H9 (cell line): ENCODE results near the gene C19orf33. TPM values are rescaled to one million over a fixed set of nuclear protein-coding genes. Genes with fewer than 3 reads are reported as not detected.

Experiments used
- DNase-seq: peaks from one replicate; pipeline ENCODE4 v3.0.0-alpha.2; 2017
- H2AFZ ChIP-seq: one replicate; pipeline ENCODE4 v1.6.1; 2013; ENCODE audit warnings: mild to moderate bottlenecking, low read length, control low read depth, moderate library complexity
- H2AK5ac ChIP-seq: 2 replicates; pipeline ENCODE4 v1.6.1; 2013; ENCODE audit warnings: low read length, control low read depth, mixed read lengths; ENCODE audit not compliant: insufficient read length
- H2BK120ac ChIP-seq: one replicate; pipeline ENCODE4 v1.6.1; 2013; ENCODE audit warnings: low read depth, mild to moderate bottlenecking, low read length, control low read depth, inconsistent platforms; ENCODE audit not compliant: poor library complexity, severe bottlenecking
- H2BK12ac ChIP-seq: 2 replicates; pipeline ENCODE4 v1.6.1; 2013; ENCODE audit warnings: low read length, control low read depth, mixed read lengths, low read depth; ENCODE audit not compliant: insufficient read length
- H2BK15ac ChIP-seq: 2 replicates; pipeline ENCODE4 v1.6.1; 2013; ENCODE audit warnings: low read depth, low read length, control low read depth
- H2BK20ac ChIP-seq: one replicate; pipeline ENCODE4 v1.6.1; 2013; ENCODE audit warnings: low read depth, mild to moderate bottlenecking, low read length, control low read depth, inconsistent platforms; ENCODE audit not compliant: poor library complexity, severe bottlenecking
- H2BK5ac ChIP-seq: 2 replicates; pipeline ENCODE4 v1.6.1; 2013; ENCODE audit warnings: low read length, control low read depth, mixed read lengths; ENCODE audit not compliant: insufficient read length
- H3K14ac ChIP-seq: 2 replicates; pipeline ENCODE4 v1.6.1; 2013; ENCODE audit warnings: low read length, control low read depth; ENCODE audit not compliant: insufficient read depth
- H3K18ac ChIP-seq: 2 replicates; pipeline ENCODE4 v1.6.1; 2013; ENCODE audit warnings: low read depth, mild to moderate bottlenecking, mixed read lengths, low read length, control low read depth; ENCODE audit not compliant: insufficient read length
- H3K23ac ChIP-seq: 2 replicates; pipeline ENCODE4 v1.6.1; 2013; ENCODE audit warnings: low read length, control low read depth, mixed read lengths, low read depth; ENCODE audit not compliant: insufficient read length
- H3K23me2 ChIP-seq: 2 replicates; pipeline ENCODE4 v1.6.1; 2013; ENCODE audit warnings: low read depth, mild to moderate bottlenecking, mixed read lengths, low read length, control low read depth; ENCODE audit not compliant: insufficient read length, poor library complexity, severe bottlenecking
- H3K27ac ChIP-seq: 2 replicates; pipeline ENCODE4 v1.5.1; 2013; ENCODE audit warnings: low read length, control low read depth, mixed read lengths, low read depth; ENCODE audit not compliant: insufficient read length
- H3K27me3 ChIP-seq: 2 replicates; pipeline ENCODE4 v1.6.1; 2013; ENCODE audit warnings: low read length, control low read depth, inconsistent platforms; ENCODE audit not compliant: insufficient read depth
- H3K4ac ChIP-seq: 2 replicates; pipeline ENCODE4 v1.6.1; 2013; ENCODE audit warnings: low read depth, mild to moderate bottlenecking, control low read depth, inconsistent platforms, low read length, moderate library complexity
- H3K4me1 ChIP-seq: 2 replicates; pipeline ENCODE4 v1.6.1; 2013; ENCODE audit warnings: low read length, control low read depth, inconsistent platforms; ENCODE audit not compliant: insufficient read depth
- H3K4me2 ChIP-seq: 2 replicates; pipeline ENCODE4 v1.6.1; 2013; ENCODE audit warnings: low read length, control low read depth, mixed read lengths; ENCODE audit not compliant: insufficient read length, insufficient read depth
- H3K56ac ChIP-seq: 2 replicates; pipeline ENCODE4 v1.6.1; 2013; ENCODE audit warnings: low read depth, mild to moderate bottlenecking, mixed read lengths, low read length, control low read depth; ENCODE audit not compliant: insufficient read length
- H3K79me1 ChIP-seq: 2 replicates; pipeline ENCODE4 v1.6.1; 2013; ENCODE audit warnings: low read depth, mild to moderate bottlenecking, moderate library complexity, low read length, control low read depth, inconsistent platforms; ENCODE audit not compliant: insufficient read depth, poor library complexity, severe bottlenecking
- H3K79me2 ChIP-seq: 2 replicates; pipeline ENCODE4 v1.6.1; 2013; ENCODE audit warnings: low read length, control low read depth, inconsistent platforms; ENCODE audit not compliant: insufficient read depth
- H3K9ac ChIP-seq: 2 replicates; pipeline ENCODE4 v1.6.1; 2013; ENCODE audit warnings: low read length, control low read depth, mixed read lengths; ENCODE audit not compliant: insufficient read length; ENCODE audit errors: extremely low read depth
- H3K9me3 ChIP-seq: one replicate; pipeline ENCODE4 v1.6.1; 2013; ENCODE audit warnings: low read depth, low read length, inconsistent platforms; ENCODE audit not compliant: control insufficient read depth
- H3T11ph ChIP-seq: one replicate; pipeline ENCODE4 v1.6.1; 2013; ENCODE audit warnings: mild to moderate bottlenecking, low read length, control low read depth, inconsistent platforms
- H4K20me1 ChIP-seq: one replicate; pipeline ENCODE4 v1.6.1; 2013; ENCODE audit not compliant: control insufficient read depth, insufficient read length, insufficient read depth
- H4K5ac ChIP-seq: 2 replicates; pipeline ENCODE4 v1.6.1; 2013; ENCODE audit warnings: low read depth, mild to moderate bottlenecking, mixed read lengths, low read length, control low read depth; ENCODE audit not compliant: insufficient read length
- H4K8ac ChIP-seq: replicated peaks from 2 replicates; pipeline ENCODE4 v1.6.1; 2013; ENCODE audit warnings: low read length, control low read depth, mixed read lengths, low read depth; ENCODE audit not compliant: insufficient read length
- H4K91ac ChIP-seq: 2 replicates; pipeline ENCODE4 v1.6.1; 2013; ENCODE audit warnings: low read depth, mild to moderate bottlenecking, moderate library complexity, mixed read lengths, low read length, control low read depth; ENCODE audit not compliant: insufficient read length
- H3K27ac Mint-ChIP-seq, 3 experiments: 2 replicates in 2 of 3; 3 replicates in 1 of 3; pipeline ENCODE4 v1.8.0; 2020 to 2021; ENCODE audit warnings: mixed read lengths in 3 of 3, mild to moderate bottlenecking in 1 of 3, moderate library complexity in 1 of 3
- H3K27me3 Mint-ChIP-seq: 2 replicates; pipeline ENCODE4 v1.8.0; 2021; ENCODE audit warnings: low read depth, mild to moderate bottlenecking, moderate library complexity, mixed read lengths
- H3K36me3 Mint-ChIP-seq, 3 experiments: 2 replicates in 2 of 3; 3 replicates in 1 of 3; pipeline ENCODE4 v1.8.0; 2020 to 2021; ENCODE audit warnings: low read depth in 3 of 3, mixed read lengths in 3 of 3; ENCODE audit not compliant: insufficient read depth in 1 of 3
- H3K4me1 Mint-ChIP-seq, 2 experiments: 2 replicates each; pipeline ENCODE4 v1.8.0; 2020; ENCODE audit warnings: mixed read lengths in 2 of 2
- H3K4me3 Mint-ChIP-seq, 2 experiments: 2 replicates in 1 of 2; 3 replicates in 1 of 2; pipeline ENCODE4 v1.8.0; 2020 to 2021; ENCODE audit warnings: mild to moderate bottlenecking in 2 of 2, mixed read lengths in 2 of 2, moderate library complexity in 1 of 2
- H3K9me3 Mint-ChIP-seq, 2 experiments: 2 replicates in 1 of 2; 3 replicates in 1 of 2; pipeline ENCODE4 v1.8.0; 2020; ENCODE audit warnings: mild to moderate bottlenecking in 2 of 2, mixed read lengths in 2 of 2, moderate library complexity in 1 of 2
- WGBS: extraction: QIAGEN DNeasy Blood & Tissue Kit; methylation state at CpG from one replicate; pipeline ENCODE4 v1.1.7; 2013; ENCODE audit warnings: missing lambda C conversion rate, low lambda C conversion rate, mixed read lengths; ENCODE audit not compliant: insufficient read length; ENCODE audit errors: extremely low coverage; 5-methylcytosine and 5-hydroxymethylcytosine counted together
- total RNA-seq: library from RNA; stranded (reverse); gene quantifications from 2 replicates; pipeline ENCODE4 v1.2.1, GENCODE V29; 2021
- TF ChIP-seq, protein P1 (sequence below): fragments of 200-600 bp; sonication (generic); conservative IDR thresholded peaks from 3 replicates; pipeline ENCODE4 v1.8.0; 2021; ENCODE audit warnings: antibody characterized with exemption, mild to moderate bottlenecking

Gene C19orf33
- total RNA-seq, 1 experiment from 2014 or later = not detected

DNA sequence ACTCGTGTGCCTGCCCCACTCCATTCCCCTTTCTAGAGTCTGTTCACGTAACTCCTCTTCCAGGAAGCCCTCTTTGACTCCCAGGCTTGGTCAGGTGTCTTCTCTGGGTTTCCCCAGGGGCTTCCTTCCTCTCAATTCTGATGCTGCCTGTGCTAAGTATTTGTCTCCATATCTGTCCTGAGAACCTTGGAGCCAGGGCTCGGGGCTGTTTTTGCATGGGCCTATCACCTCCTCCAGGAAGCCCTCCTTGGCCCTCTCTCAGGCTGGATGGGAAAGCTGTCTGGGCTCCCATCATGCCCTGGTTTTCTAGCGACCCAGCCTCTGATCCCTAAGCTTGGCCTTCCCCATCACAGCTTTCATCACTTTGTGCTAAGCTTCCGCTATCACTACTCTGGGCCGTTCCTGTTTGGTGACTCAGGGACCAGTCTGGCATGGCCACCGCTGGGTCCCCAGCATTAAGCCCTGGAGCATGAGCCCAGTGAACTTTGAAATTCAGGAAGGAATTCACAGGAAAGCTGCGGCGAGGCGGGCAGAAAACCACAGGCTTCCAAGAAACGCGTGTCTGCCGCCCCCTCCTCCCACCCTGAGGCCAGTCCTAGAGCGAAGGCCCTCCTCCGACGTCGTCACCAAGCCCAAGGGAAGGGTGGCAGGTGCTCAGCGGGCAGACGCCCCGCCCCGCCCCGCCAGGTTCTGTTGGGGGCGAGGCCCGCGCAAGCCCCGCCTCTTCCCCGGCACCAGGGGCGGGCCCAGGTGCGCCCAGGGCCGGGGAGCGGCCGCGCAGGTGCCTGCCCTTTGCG lies 40.2 kb upstream of the C19orf33 start:
- Histone ChIP-seq H3K56ac (no peak overlapping the region), H2BK20ac (no peak overlapping the region), H3K9me3 (no peaks in the 10 kb centered on the region), H3T11ph (no peak overlapping the region), H4K20me1 (no peaks in the 10 kb centered on the region), H3K23me2 (peaks cover 11% of the 10 kb centered on the region), H2BK5ac (no peak overlapping the region), H3K4me1 (peaks cover 12% of the 10 kb centered on the region; the same call in 1 of the 2 replicates), H2BK120ac (no peak overlapping the region), H3K27ac (peak overlapping the region; percentile 15), H2AK5ac (no peak overlapping the region), H2BK12ac (no peak overlapping the region), H2AFZ (no peak overlapping the region), H3K9ac (no peak overlapping the region), H3K79me1 (peaks cover 6% of the 10 kb centered on the region), H3K4ac (no peak overlapping the region), H3K27me3 (no peaks in the 10 kb centered on the region), H3K23ac (no peak overlapping the region), H3K79me2 (peaks cover 29% of the 10 kb centered on the region; the same call in 1 of the 2 replicates), H3K18ac (peak overlapping the region; percentile 31), H4K91ac (no peak overlapping the region), H3K4me2 (peak overlapping the region; percentile 95), H3K14ac (peak overlapping the region; percentile 51), H2BK15ac (0 out of 2 replicates have a peak overlapping the region, but pooled peaks have one; percentile 41), H4K5ac (no peak overlapping the region), H4K8ac (no peak overlapping the region)
- peaks cover 0 to 11% (median 2%) of the 10 kb centered on the region in 3 experiments; a peak in 3 of 7 replicates for H3K36me3 Mint-ChIP-seq
- H3K27ac Mint-ChIP-seq = peak overlapping the region; percentile 61 to 99 (median 98)
- H3K27me3 Mint-ChIP-seq = no peaks in the 10 kb centered on the region
- peaks cover 47 to 51% of the 10 kb centered on the region in 2 experiments for H3K4me1 Mint-ChIP-seq
- H3K4me3 Mint-ChIP-seq = peak overlapping the region; percentile 78 to 96
- TF ChIP-seq, protein P1, sequence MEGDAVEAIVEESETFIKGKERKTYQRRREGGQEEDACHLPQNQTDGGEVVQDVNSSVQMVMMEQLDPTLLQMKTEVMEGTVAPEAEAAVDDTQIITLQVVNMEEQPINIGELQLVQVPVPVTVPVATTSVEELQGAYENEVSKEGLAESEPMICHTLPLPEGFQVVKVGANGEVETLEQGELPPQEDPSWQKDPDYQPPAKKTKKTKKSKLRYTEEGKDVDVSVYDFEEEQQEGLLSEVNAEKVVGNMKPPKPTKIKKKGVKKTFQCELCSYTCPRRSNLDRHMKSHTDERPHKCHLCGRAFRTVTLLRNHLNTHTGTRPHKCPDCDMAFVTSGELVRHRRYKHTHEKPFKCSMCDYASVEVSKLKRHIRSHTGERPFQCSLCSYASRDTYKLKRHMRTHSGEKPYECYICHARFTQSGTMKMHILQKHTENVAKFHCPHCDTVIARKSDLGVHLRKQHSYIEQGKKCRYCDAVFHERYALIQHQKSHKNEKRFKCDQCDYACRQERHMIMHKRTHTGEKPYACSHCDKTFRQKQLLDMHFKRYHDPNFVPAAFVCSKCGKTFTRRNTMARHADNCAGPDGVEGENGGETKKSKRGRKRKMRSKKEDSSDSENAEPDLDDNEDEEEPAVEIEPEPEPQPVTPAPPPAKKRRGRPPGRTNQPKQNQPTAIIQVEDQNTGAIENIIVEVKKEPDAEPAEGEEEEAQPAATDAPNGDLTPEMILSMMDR = no peak
- no peaks in the 10 kb centered on the region; a peak in 2 of 5 replicates for H3K9me3 Mint-ChIP-seq
- no CpG with 5 or more reads among the region's 34 CpGs for WGBS
- DNase-seq = peak; percentile 97
